ENCODE measurements around the gene TPM1.
A peak's percentile ranks its signal among the peaks of the same experiment; 100 is the strongest.

TPM1 gene

DNA sequence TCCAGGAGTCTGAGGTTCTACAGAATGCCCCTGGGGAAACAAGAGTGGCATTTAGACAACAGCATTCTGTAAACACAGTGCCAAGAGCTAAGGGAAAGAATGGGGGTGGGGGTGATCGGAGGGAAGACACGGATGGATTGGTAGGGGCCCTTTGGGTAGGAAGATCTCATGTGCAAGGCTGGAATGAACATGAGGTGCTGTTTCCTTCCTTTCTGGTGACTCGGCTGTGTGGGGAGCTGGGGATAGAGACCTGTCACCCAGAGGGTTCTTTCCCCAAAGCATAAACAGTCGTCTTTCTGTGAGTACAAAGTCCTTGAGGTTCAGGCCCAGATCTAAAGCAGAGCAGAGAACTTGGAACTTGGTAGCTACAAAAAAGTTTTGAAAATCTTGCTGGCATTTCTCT lies 11.7 kb downstream of the TPM1 start:
- TF ChIP-seq, protein P1, sequence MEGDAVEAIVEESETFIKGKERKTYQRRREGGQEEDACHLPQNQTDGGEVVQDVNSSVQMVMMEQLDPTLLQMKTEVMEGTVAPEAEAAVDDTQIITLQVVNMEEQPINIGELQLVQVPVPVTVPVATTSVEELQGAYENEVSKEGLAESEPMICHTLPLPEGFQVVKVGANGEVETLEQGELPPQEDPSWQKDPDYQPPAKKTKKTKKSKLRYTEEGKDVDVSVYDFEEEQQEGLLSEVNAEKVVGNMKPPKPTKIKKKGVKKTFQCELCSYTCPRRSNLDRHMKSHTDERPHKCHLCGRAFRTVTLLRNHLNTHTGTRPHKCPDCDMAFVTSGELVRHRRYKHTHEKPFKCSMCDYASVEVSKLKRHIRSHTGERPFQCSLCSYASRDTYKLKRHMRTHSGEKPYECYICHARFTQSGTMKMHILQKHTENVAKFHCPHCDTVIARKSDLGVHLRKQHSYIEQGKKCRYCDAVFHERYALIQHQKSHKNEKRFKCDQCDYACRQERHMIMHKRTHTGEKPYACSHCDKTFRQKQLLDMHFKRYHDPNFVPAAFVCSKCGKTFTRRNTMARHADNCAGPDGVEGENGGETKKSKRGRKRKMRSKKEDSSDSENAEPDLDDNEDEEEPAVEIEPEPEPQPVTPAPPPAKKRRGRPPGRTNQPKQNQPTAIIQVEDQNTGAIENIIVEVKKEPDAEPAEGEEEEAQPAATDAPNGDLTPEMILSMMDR (IDR thresholded peaks at IDR 0.05; ENCODE audit: low read depth, low read length, missing control alignments), result no peak
- Histone ChIP-seq H3K27me3 (replicated peaks) (no peaks in the 10 kb centered on the region), H3K27ac (peak overlapping the region; percentile 66), H3K4me3 (ENCODE audit: low read depth, low read length) (no peak overlapping the region), H3K36me3 (replicated peaks) (peaks cover 85% of the 10 kb centered on the region)
- DNase-seq, result no peak
- in situ Hi-C loops (cut with HindIII; ENCODE audit: low pct_ligation_motif_present, low sequenced_read_pairs), result no loop called here

GRCh38 chr15:63054985-63055384 lies 12.4 kb downstream of the TPM1 start:
- DNase-seq, result no peak
- TF ChIP-seq, protein P1 (IDR thresholded peaks at IDR 0.05; ENCODE audit: low read depth, low read length, missing control alignments), result no peak
- peaks cover 85% of the 10 kb centered on the region for H3K36me3 ChIP-seq (replicated peaks)
- in situ Hi-C loops (cut with HindIII; ENCODE audit: low pct_ligation_motif_present, low sequenced_read_pairs), result no loop called here
- H3K27ac ChIP-seq, result peak overlapping the region; percentile 9
- no peak overlapping the region for H3K4me3 ChIP-seq (ENCODE audit: low read depth, low read length)
- no peaks in the 10 kb centered on the region for H3K27me3 ChIP-seq (replicated peaks)

- DNase-seq, result no peak
- TF ChIP-seq, protein P1 (IDR thresholded peaks at IDR 0.05; ENCODE audit: low read depth, low read length, missing control alignments), result no peak
- Histone ChIP-seq H3K27me3 (replicated peaks) (no peaks in the 10 kb centered on the region), H3K36me3 (replicated peaks) (peaks cover 89% of the 10 kb centered on the region), H3K27ac (no peak overlapping the region), H3K4me3 (ENCODE audit: low read depth, low read length) (no peak overlapping the region)
- in situ Hi-C loops (cut with HindIII; ENCODE audit: low pct_ligation_motif_present, low sequenced_read_pairs), result no loop called here
These were observed 14.3 kb downstream of the TPM1 start for GRCh38 chr15:63056829-63057228.

DNA sequence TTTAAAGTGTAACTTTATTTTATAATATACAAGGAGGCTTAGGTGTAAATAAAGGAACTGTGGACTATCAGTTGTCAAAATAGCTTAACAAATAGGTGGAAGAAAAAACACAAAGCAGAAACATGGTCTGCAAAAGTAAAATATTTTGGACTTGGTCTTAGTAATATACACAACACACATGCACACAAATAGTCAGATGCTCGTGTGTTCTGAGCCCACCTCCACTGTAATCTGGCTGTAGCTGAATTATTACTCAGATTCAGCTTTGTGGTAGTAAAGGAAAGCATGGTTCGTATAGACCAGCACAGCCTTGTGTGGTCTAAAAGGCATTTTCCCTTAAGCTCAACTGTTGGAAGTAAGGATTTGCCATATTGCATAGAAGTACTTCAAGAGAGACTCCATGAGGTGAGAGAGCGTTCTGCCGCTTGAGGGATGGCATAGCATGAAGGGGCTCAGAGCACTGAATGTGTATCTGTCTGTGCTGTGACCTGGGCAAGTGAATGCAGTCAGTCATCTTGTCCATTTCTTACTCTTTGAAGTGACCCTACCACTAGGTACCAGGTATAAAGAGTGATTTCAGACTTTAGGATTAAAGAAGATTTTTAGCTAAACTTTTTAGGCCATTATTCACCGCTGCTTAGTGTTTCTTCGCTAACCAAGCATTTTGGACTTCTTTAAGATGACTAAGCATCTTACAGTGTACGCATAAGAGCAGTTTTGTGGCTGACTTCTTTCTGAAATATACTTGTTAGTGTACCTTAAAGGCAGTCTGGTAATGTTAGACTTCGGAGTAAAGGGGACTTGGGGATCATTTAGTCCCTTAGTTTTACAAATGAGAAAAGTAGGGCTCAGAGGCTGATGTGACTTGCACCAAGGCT lies 15.2 kb downstream of the TPM1 start:
- in situ Hi-C loops (cut with HindIII; ENCODE audit: low pct_ligation_motif_present, low sequenced_read_pairs), result no loop called here
- Histone ChIP-seq H3K27me3 (replicated peaks) (no peaks in the 10 kb centered on the region), H3K36me3 (replicated peaks) (peaks cover 95% of the 10 kb centered on the region), H3K4me3 (ENCODE audit: low read depth, low read length) (no peak overlapping the region), H3K27ac (peak overlapping the region; percentile 6)
- no peak for DNase-seq
- TF ChIP-seq, protein P1 (IDR thresholded peaks at IDR 0.05; ENCODE audit: low read depth, low read length, missing control alignments), result no peak

GRCh38 chr15:63059075-63059474 lies 16.5 kb downstream of the TPM1 start:
- H3K27ac ChIP-seq, result peak overlapping the region; percentile 26
- no peaks in the 10 kb centered on the region for H3K27me3 ChIP-seq (replicated peaks)
- in situ Hi-C loops (cut with HindIII; ENCODE audit: low pct_ligation_motif_present, low sequenced_read_pairs), result no loop called here
- H3K4me3 ChIP-seq (ENCODE audit: low read depth, low read length), result no peak overlapping the region
- no peak for DNase-seq
- peaks cover 98% of the 10 kb centered on the region for H3K36me3 ChIP-seq (replicated peaks)
- TF ChIP-seq, protein P1 (IDR thresholded peaks at IDR 0.05; ENCODE audit: low read depth, low read length, missing control alignments), result no peak

Measured in brain microvascular endothelial cell (primary cell).